Activated T-cell treated with anti-CD3 and anti-CD28 coated beads, Interleukin-2, amount 50 U/mL, for 72 hours (primary cell): ENCODE data around the gene SLC16A8. TPM values are rescaled to one million over a fixed set of nuclear protein-coding genes. Genes with fewer than 3 reads are reported as not detected.

Experiments
- ATAC-seq, 2 donors: fragments of 150-1000 bp; cut with Tn5 transposase; replicated peaks in 1 of 2; 2 replicates each; pipeline ENCODE4 v1.10.0; 2021; ENCODE audit warnings: moderate library complexity in 2 of 2, mild to moderate bottlenecking in 1 of 2
- DNase-seq, 2 donors: peaks; one replicate each; pipeline ENCODE4 v3.0.0; 2021 to 2022; ENCODE audit warnings: mixed read lengths in 1 of 2
- H3K27ac Mint-ChIP-seq: one replicate; pipeline ENCODE4 v1.8.0; 2022; ENCODE audit warnings: mild to moderate bottlenecking, moderate library complexity, mixed read lengths
- H3K27me3 Mint-ChIP-seq: one replicate; pipeline ENCODE4 v1.8.0; 2022; ENCODE audit warnings: low read depth, mixed read lengths
- H3K36me3 Mint-ChIP-seq, 2 donors: one replicate each; pipeline ENCODE4 v1.8.0; 2022; ENCODE audit warnings: mixed read lengths in 2 of 2, mild to moderate bottlenecking in 1 of 2; ENCODE audit not compliant: insufficient read depth in 2 of 2
- H3K4me1 Mint-ChIP-seq: one replicate; pipeline ENCODE4 v1.8.0; 2022; ENCODE audit warnings: low read depth, mixed read lengths
- H3K4me3 Mint-ChIP-seq, 2 donors: one replicate each; pipeline ENCODE4 v1.8.0; 2022; ENCODE audit warnings: mild to moderate bottlenecking in 2 of 2, mixed read lengths in 2 of 2, moderate library complexity in 2 of 2
- H3K9me3 Mint-ChIP-seq, 2 donors: one replicate each; pipeline ENCODE4 v1.8.0; 2022; ENCODE audit warnings: mixed read lengths in 2 of 2
- total RNA-seq, 2 donors: library from RNA; stranded (reverse); gene quantifications; one replicate each; pipeline ENCODE4 v1.2.3, GENCODE V29; 2022

The SLC16A8 gene
- total RNA-seq, 2 donors from 2014 or later = not detected

GRCh38 chr22:38034884-38035529 lies 49.0 kb downstream of the SLC16A8 start:
- Mint-ChIP-seq H3K36me3 (no peaks in the 10 kb centered on the region), H3K9me3 (no peaks in the 10 kb centered on the region), H3K4me3 (no peak overlapping the region), H3K27ac (no peak overlapping the region), H3K4me1 (no peaks in the 10 kb centered on the region), H3K27me3 (no peaks in the 10 kb centered on the region)
- DNase-seq (no peak), ATAC-seq (no peak)

GRCh38 chr22:38034278-38034882 lies 49.6 kb downstream of the SLC16A8 start:
- no peaks in the 10 kb centered on the region for H3K4me1 Mint-ChIP-seq
- no peaks in the 10 kb centered on the region for H3K27me3 Mint-ChIP-seq
- H3K4me3 Mint-ChIP-seq = no peak overlapping the region
- DNase-seq (no peak), ATAC-seq (no peak)
- no peaks in the 10 kb centered on the region for H3K9me3 Mint-ChIP-seq
- H3K27ac Mint-ChIP-seq = no peak overlapping the region
- H3K36me3 Mint-ChIP-seq = no peaks in the 10 kb centered on the region

GRCh38 chr22:38033522-38034277 lies 50.3 kb downstream of the SLC16A8 start:
- Mint-ChIP-seq H3K9me3 (no peaks in the 10 kb centered on the region), H3K27ac (no peak overlapping the region), H3K36me3 (no peaks in the 10 kb centered on the region), H3K27me3 (no peaks in the 10 kb centered on the region), H3K4me1 (no peaks in the 10 kb centered on the region), H3K4me3 (no peak overlapping the region)
- DNase-seq (no peak), ATAC-seq (no peak)

GRCh38 chr22:38032681-38033521 lies 51.1 kb downstream of the SLC16A8 start:
- Mint-ChIP-seq H3K27ac (no peak overlapping the region), H3K36me3 (no peaks in the 10 kb centered on the region), H3K27me3 (no peaks in the 10 kb centered on the region), H3K4me3 (no peak overlapping the region), H3K4me1 (no peaks in the 10 kb centered on the region), H3K9me3 (no peaks in the 10 kb centered on the region)
- ATAC-seq (no peak), DNase-seq (no peak)

GRCh38 chr22:38031491-38031890 lies 52.5 kb downstream of the SLC16A8 start:
- H3K4me3 Mint-ChIP-seq = no peak overlapping the region

GRCh38 chr22:38030311-38031133 lies 53.5 kb downstream of the SLC16A8 start:
- no peaks in the 10 kb centered on the region for H3K4me1 Mint-ChIP-seq
- DNase-seq (no peak), ATAC-seq (no peak)
- no peaks in the 10 kb centered on the region for H3K9me3 Mint-ChIP-seq
- no peak overlapping the region for H3K27ac Mint-ChIP-seq
- no peaks in the 10 kb centered on the region for H3K27me3 Mint-ChIP-seq
- no peaks in the 10 kb centered on the region for H3K36me3 Mint-ChIP-seq
- H3K4me3 Mint-ChIP-seq = no peak overlapping the region

More at GRCh38 chr22:38031491-38031890, 52.5 kb downstream of the SLC16A8 start:
- no peaks in the 10 kb centered on the region for H3K9me3 Mint-ChIP-seq
- no peaks in the 10 kb centered on the region for H3K27me3 Mint-ChIP-seq
- no peak for ATAC-seq
- H3K36me3 Mint-ChIP-seq = no peaks in the 10 kb centered on the region
- no peak for DNase-seq
- no peaks in the 10 kb centered on the region for H3K4me1 Mint-ChIP-seq
- no peak overlapping the region for H3K27ac Mint-ChIP-seq

GRCh38 chr22:38029901-38030300 lies 54.1 kb downstream of the SLC16A8 start:
- H3K36me3 Mint-ChIP-seq = no peaks in the 10 kb centered on the region
- H3K4me3 Mint-ChIP-seq = no peak overlapping the region
- DNase-seq (no peak), ATAC-seq (no peak)
- no peaks in the 10 kb centered on the region for H3K27me3 Mint-ChIP-seq
- H3K9me3 Mint-ChIP-seq = no peaks in the 10 kb centered on the region
- H3K4me1 Mint-ChIP-seq = no peaks in the 10 kb centered on the region
- H3K27ac Mint-ChIP-seq = no peak overlapping the region

- H3K27me3 Mint-ChIP-seq = no peaks in the 10 kb centered on the region
- DNase-seq (no peak), ATAC-seq (no peak)
- no peaks in the 10 kb centered on the region for H3K9me3 Mint-ChIP-seq
- no peaks in the 10 kb centered on the region for H3K4me1 Mint-ChIP-seq
- H3K27ac Mint-ChIP-seq = no peak overlapping the region
- H3K36me3 Mint-ChIP-seq = no peaks in the 10 kb centered on the region
- no peak overlapping the region for H3K4me3 Mint-ChIP-seq
Observed at GRCh38 chr22:38029370-38029769, 54.6 kb downstream of the SLC16A8 start.

- H3K36me3 Mint-ChIP-seq = no peaks in the 10 kb centered on the region
- ATAC-seq (no peak), DNase-seq (no peak)
- H3K9me3 Mint-ChIP-seq = no peaks in the 10 kb centered on the region
- no peak overlapping the region for H3K4me3 Mint-ChIP-seq
- H3K27ac Mint-ChIP-seq = no peak overlapping the region
- H3K4me1 Mint-ChIP-seq = no peaks in the 10 kb centered on the region
- H3K27me3 Mint-ChIP-seq = no peaks in the 10 kb centered on the region
Observed at GRCh38 chr22:38028344-38029130, 55.4 kb downstream of the SLC16A8 start.
